Lower leg skin (tissue), 3 donors: Measurements from ENCODE around the gene CES3.

Source experiments
- CTCF ChIP-seq, 3 donors: fragments of 450-650 bp; IDR thresholded peaks; one replicate each; pipeline ENCODE4 v1.5.1; 2016; ENCODE audit warnings: antibody characterized with exemption in 3 of 3, mild to moderate bottlenecking in 3 of 3, moderate library complexity in 2 of 3
- POLR2A ChIP-seq, 2 donors: fragments of 450-650 bp; IDR thresholded peaks; one replicate each; pipeline ENCODE4 v1.6.1; 2016 to 2017; ENCODE audit warnings: antibody characterized with exemption in 2 of 2, mild to moderate bottlenecking in 1 of 2, moderate library complexity in 1 of 2

GRCh38 chr16:66914541-66914940, 46.5 kb upstream of the CES3 start:
- no peak for TF ChIP-seq CTCF (IDR thresholded peaks at IDR 0.05)
- no peak for TF ChIP-seq POLR2A (IDR thresholded peaks at IDR 0.05)
